Measurements from ENCODE around the gene DLST. TPM values are rescaled to one million over a fixed set of nuclear protein-coding genes. Genes with fewer than 3 reads are reported as not detected.

DLST gene
- polyA plus RNA-seq, 1 of the 3 experiments (the other 2 are of a cell fraction) = 92.3 TPM

GRCh38 chr14:74920281-74920680 lies 38.6 kb downstream of the DLST start:
- ChIA-PET CTCF (interaction anchor here (1.1 to 3.3 kb wide), 2 partner anchors 14 to 59 kb away, joined by 4 to 17 read pairs; no protein-coding TSS in a partner anchor), POLR2A (no interaction called here)
- Histone ChIP-seq H3K4me3 (ENCODE audit: low read depth in 2 of 2, low read length in 1 of 2) (no peak overlapping the region), H4K20me1 (ENCODE audit: insufficient read depth) (no peaks in the 10 kb centered on the region), H3K27me3 (ENCODE audit: insufficient read depth) (no peaks in the 10 kb centered on the region), H3F3A (replicated peaks; ENCODE audit: insufficient read depth) (no peaks in the 10 kb centered on the region), H3K36me3 (replicated peaks in 1 of 2; ENCODE audit: control insufficient read depth in 1 of 2, insufficient read depth in 2 of 2, low read length in 1 of 2) (no peaks in the 10 kb centered on the region), H3K27ac (ENCODE audit: low read depth in 2 of 2, low read length in 1 of 2) (no peak overlapping the region), H3K9me3 (no peaks in the 10 kb centered on the region), H3K9me2 (no peaks in the 10 kb centered on the region), H2AFZ (ENCODE audit: low read depth) (no peak overlapping the region), H3K4me1 (ENCODE audit: control insufficient read depth in 1 of 2, insufficient read depth in 2 of 2, low read depth in 1 of 2, low read length in 1 of 2) (no peaks in the 10 kb centered on the region; a peak in 1 of 4 replicates), H3K4me2 (no peak overlapping the region), H3K9ac (no peak overlapping the region), H3K79me2 (ENCODE audit: insufficient read depth) (no peaks in the 10 kb centered on the region)
- no peak for TF ChIP-seq FOXM1 (IDR thresholded peaks at IDR 0.05; ENCODE audit: low read depth)
- TF ChIP-seq REST (IDR thresholded peaks at IDR 0.05; ENCODE audit: low read depth, low read length) = no peak
- TF ChIP-seq RCOR1 (IDR thresholded peaks at IDR 0.05; ENCODE audit: low read length) = no peak
- TF ChIP-seq TAF1 (IDR thresholded peaks at IDR 0.05; ENCODE audit: borderline replicate concordance, low read depth, low read length) = no peak
- no peak for TF ChIP-seq MEF2A (IDR thresholded peaks at IDR 0.05; ENCODE audit: borderline replicate concordance, low read depth)
- no peak for TF ChIP-seq EP300 (IDR thresholded peaks at IDR 0.05; ENCODE audit: borderline replicate concordance in 1 of 2, low read depth in 1 of 2, low read length in 1 of 2)
- no peak for TF ChIP-seq USF1 (IDR thresholded peaks at IDR 0.05; ENCODE audit: borderline replicate concordance, low read depth)
- TF ChIP-seq USF2 (IDR thresholded peaks at IDR 0.05; ENCODE audit: borderline replicate concordance, low read depth, low read length) = no peak
- no peak for TF ChIP-seq ELF1 (IDR thresholded peaks at IDR 0.05)
- TF ChIP-seq IRF3 (IDR thresholded peaks at IDR 0.05; ENCODE audit: low read depth, low read length) = no peak
- no peak for TF ChIP-seq FOXJ3 (CRISPR knock-in tag; IDR thresholded peaks at IDR 0.05)
- no peak for TF ChIP-seq SMC3 (IDR thresholded peaks at IDR 0.05; ENCODE audit: low read depth, low read length)
- TF ChIP-seq YY1 (IDR thresholded peaks at IDR 0.05; ENCODE audit: low read depth) = no peak
- DNase-seq = no peak
- WGBS (ENCODE audit: low lambda C conversion rate) = 89% methylated on average over 3 of the region's 4 CpGs
